GM21717 (cell line): ENCODE data around the gene UHRF2.
"Not testable (repeated sequence)": the region's sequence is repeated elsewhere in the genome, so short reads cannot be mapped to it uniquely, and the experiment has no call there.

Experiments used
- ATAC-seq: cut with Tn5 transposase; IDR thresholded peaks from one replicate; pipeline ENCODE4 v1.9.1; 2021; ENCODE audit warnings: mild to moderate bottlenecking, moderate library complexity; ENCODE audit not compliant: unreplicated experiment

The UHRF2 gene

DNA sequence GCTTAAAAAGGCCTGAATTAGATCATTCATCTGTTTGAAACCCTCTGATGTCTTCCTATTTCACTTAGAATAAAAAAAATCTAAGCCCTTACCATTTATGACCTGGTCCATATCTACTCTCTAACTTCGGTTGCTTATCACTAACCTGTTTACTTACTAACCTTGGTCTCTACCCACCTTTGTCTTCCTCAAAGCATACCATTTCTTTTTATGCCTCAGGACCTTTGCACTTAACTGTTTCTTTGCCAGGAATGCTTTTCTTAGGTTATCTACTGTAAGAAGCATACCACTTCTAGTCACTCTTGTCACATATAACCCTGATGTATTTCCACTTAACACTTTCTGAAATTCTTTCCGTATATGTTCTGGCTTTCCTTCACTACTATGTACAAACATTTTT is 67.0 kb downstream of the UHRF2 start:
- no peak for ATAC-seq

DNA sequence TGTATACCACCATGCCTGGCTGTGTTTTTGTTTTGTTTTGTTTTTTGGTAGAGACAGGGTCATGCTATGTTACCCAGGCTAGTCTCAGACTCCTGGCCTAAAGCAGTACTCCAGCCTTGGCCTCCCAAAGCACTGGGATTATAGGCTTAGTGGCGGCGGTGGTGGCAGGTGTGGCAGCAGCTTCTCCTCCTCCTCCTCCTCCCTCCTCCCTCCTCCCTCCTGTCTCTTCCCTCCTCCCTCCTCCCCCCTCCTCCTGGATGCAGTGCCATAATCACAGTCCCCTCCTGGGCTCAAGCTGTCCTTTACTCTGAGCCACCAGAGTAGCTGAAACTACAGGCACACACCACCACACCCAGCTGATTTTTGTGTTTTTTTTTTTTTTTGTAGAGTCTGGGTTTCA is 71.2 kb downstream of the UHRF2 start:
- ATAC-seq, result no peak

DNA sequence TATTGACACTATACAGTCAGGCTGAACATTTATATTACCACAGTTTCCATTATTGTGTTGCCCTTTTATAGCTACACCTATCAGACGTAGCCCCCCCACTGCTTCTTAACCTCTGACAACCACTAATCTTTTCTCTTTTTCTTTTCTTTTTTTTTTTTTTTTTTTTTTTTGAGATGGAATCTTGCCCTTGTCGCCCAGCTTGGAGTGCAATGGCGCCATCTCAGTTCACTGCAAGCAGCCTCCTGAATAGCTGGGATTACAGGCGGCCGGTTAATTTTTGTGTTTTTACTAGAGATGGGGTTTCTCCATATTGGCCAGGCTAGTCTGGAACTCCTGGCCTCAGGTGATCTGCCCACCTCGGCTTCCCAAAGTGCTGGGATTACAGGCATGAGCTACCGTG is 75.4 kb downstream of the UHRF2 start:
- no peak for ATAC-seq

DNA sequence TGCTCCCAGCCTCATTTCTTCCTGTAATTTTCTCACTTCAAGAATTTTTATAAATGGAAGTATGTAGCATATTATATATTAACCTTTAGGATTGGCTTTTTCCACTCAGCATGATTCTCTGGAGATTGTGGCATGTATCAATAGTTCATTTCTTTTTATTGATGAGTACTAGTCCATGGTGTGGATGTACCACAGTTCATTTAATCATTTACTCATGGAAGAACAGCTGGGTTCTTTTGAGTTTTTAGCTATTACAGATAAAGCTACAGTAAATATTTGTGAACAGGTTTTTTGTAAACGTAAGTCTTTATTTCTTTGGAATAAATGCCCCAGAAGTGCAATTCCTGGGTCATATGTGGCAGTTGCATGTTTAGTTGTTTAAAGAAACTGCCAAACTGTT is 76.1 kb downstream of the UHRF2 start:
- ATAC-seq, result no peak

DNA sequence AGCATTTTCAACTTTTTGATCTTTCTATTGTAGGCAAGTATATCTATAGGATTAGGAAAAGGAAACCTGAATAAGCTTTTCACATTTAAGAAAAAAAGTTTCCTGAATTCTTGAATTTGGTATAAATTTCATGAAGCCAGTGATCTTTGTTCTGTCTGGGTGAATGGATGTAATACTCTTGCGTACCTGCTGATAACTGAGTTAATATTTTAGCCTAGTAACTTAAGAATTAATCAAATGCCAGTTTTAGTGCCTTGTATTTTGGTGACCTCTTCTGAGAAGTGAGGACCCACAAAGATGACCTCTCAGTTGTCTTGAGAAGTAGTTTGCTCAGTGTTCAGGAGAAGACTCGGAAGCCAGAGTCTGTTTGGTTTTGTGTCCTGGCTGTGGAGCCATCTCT is 77.9 kb downstream of the UHRF2 start:
- no peak for ATAC-seq

DNA sequence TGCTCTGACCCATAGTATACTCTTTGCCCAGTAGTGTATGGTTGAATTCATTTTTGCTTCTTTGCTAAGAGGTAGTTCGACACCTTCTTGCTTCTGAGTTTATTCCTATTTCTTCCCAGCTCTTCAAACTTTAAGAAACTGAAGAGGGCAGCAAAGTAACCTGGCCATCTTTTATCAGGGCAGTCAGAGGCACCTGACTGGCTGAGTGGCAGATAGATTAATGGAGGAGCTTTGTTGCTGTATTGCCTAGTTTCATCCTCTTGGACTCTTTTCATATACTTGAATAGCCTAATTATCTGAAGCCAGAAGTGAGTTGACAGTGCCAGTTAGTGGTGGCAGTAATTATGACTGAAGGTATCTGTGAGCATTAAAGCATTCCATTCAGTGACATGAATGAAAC is 82.5 kb downstream of the UHRF2 start:
- no peak for ATAC-seq

DNA sequence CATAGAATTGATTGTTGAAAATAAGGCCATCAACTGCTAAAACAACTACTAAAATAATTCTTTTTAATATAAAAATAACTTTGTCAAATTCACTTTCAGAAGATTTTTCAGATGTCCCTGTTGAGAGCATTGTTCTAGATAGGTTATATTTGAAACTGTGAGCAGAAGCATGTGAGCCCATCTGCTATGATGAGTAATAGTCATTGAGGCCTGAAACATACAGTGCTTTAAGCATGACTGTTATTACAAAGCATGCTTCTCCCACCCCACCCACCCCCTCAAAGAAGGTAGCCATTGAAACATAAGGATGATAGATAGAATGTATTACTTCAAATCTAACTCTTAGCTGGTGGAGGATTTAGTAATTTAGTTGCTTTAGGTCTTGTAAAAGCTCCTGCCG is 86.0 kb downstream of the UHRF2 start:
- ATAC-seq, result no peak

DNA sequence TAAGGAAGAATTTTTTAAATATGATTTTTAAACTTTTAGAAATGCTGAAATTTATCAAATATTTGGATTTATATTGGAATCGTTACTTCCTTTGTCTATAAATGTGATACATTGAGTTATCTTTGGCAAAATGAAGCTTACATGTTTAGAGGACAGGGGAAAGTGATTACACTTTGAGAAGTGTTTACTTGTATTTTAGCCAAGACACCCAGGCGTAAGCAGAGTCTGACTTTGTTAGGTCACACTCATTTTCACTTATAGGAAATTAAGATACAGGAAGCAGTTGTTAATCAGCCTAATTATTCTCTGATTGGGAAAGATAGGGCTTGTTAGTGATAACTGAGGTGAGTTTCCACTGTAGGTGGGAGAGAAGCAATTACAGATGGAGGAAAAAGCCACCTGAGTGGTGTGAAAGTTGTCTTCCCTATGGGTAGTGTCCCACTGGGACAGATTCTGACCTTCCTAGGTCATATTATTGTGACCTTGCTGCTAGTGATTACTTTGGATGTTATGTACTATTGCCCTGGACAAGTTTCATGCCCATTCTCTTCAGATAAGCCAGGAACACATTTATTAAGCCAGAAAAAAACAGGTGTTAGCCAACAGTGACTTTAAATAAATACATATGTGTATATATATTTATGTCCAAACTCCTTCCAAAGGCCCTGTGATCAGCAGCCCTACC is 88.7 kb downstream of the UHRF2 start:
- no peak for ATAC-seq

DNA sequence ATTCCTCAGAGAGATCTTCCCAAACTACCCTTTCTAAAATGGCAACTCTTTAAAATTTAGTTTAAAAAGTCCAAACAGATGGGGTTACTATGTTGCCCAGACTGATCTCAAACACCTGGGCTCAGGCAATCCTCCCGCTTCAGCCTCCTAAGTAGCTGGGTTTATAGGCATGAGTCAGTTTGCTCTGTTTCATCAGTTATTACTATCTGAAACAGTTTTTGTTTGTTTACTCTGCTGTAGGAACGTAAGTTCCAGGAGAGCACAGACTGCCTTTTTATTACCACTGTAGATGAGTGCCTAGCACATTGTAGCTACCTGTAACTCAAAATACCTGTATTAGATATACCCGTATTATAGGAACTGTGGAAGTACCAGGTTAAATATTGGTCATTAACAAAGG is 89.4 kb downstream of the UHRF2 start:
- no peak for ATAC-seq

DNA sequence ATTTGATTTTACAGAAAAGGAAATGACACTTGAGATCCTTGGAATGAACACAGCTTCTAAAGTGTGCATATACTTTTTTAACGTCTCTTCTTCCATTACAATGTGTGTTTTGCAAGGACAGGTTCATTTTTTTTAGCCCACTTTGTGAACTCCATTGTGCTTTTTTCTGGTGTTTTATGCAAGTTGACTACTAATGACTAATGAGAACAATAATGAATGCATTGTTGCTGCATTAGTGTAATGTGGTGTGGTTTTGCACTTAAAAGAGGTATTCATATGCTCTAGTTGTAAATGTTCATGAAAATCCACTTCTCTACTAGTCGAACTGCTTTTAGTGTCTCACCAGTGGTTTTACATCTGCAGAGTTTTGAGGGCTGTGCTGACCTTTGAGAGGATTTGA is 93.6 kb downstream of the UHRF2 start:
- ATAC-seq, result no peak

DNA sequence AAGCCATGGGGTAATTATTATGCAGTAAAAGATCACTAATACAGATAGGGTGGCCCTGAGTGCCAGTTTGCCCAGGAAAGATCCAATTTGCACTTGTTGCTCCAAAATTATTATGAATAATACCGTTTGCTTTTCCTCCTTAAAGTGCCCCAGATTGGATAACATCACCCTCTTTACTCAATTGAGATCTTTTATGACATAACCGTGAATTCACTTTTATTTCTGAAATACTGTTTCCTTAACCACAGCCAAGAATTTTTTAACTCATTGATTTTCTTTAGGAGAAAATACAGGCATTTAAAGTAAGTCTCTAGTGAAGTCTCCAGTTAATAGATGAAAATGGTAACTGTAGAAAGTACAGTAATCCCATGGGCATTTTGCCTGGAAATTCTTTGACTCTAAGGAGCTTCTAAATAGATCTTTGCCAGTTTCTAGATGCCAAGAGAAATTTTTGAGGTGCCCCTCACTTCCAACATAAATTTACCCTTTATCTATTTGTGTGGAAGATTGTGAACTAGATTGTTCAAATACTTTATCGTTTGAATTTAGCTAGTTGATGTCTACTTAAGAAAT is 99.2 kb downstream of the UHRF2 start:
- ATAC-seq, result no peak

DNA sequence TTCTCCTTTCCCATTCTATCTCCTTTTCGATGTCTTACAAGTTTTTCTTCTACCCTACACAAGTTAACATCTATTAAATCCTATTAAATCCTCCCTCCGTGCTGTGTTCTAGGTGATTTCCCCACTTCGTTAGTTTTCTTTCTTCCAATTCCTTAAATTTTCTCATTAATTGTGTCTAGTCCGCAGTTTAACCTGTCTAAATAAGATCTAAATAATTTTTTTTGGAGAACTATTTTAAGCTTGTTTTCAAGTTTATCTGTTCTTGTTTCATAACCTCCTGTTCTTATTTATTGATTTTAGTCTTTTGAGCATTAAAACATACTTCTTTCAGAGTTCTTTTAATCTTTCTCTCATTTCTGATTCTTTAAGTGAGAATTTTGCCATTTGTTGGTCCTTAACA is 109.3 kb downstream of the UHRF2 start:
- ATAC-seq, result no peak

DNA sequence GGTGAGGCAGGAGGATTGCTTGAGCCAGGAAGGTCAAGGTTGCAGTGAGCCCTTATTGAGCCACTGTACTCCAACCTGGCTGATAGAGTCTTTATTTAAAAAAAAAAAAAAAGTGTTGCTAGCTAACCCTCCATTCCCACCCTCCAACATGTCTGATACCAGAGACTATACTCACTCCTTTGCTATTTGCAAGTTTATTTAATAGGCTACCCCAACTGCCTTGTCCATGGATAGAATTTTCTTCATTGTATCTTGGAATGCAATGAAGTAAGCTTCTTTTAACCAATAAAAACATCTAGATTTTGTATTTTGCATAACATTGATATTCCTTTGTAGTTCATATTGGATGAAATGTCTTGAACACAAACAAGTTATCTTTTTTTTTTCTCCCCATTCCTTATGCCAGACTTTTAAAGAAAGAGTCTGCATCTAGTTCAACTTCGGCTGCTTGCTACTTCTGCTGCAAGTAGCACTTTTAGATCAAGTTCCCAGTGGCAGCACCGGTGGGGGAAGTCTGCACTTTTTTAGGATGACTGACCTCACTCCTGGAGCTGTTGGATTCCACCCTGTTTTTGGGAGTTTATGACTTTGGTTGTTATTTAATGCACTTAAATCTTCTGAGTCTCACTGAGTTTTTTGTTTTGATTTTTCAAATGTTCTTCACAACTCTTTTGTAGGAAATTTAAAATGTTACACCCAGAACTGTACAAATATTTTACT is 112.5 kb downstream of the UHRF2 start:
- no peak for ATAC-seq

DNA sequence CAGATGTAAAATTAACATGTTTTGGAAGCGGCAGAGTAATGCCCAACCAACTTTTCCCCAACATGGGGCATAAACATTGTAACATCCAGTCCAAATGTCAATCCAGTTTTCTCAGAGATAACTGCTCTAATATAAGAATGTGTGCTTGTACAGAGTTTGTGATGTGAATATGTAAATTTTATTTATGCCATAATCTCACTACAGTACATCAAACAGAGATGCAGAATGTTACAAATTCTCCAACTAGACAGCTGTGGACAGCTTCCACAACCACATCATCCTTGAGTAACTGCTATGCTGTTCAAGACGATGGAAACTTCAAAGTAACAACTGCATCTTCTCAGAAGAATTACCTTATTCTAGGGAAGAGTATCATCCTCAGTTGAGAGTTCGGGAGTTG is 122.6 kb downstream of the UHRF2 start:
- ATAC-seq, result no peak

DNA sequence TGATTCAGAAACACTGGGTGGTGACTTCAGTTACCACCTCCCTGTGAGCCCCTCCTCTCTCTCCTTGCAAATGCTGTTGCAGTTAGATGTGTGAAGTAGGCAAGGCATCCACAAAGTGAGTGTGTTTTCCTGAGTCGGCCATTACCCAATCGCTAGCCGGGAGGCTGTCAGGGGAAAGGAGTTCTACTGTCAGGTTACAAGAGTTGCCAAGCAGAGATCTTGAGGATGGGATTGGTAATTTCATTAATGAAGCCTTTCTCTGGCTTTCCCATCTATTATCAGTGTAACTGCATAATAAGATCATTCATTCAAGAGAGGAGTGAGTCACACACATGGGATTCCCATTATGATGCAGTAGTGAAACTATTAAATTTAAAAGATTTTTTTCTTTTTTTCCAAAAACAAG is 125.7 kb downstream of the UHRF2 start:
- ATAC-seq, result no peak

DNA sequence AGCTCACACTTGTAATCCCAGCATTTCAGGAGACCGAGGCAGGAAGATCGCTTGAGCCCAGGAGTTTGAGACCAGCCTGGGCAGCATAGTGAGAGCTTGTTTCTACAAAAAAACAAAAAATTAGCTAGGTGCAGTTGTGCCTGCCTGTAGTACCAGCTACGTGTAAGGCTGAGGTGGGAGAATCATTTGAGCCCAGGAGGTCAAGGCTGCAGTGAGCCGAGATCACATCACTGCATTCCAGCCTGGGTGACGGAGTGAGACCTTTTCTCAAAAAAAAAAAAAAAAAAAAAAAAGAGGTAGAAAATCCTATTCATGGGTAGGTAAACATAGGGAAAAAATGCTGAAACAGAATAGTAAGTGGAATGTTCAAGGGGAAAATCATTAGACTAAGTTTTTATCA is 129.6 kb downstream of the UHRF2 start:
- ATAC-seq, result not testable (repeated sequence)

DNA sequence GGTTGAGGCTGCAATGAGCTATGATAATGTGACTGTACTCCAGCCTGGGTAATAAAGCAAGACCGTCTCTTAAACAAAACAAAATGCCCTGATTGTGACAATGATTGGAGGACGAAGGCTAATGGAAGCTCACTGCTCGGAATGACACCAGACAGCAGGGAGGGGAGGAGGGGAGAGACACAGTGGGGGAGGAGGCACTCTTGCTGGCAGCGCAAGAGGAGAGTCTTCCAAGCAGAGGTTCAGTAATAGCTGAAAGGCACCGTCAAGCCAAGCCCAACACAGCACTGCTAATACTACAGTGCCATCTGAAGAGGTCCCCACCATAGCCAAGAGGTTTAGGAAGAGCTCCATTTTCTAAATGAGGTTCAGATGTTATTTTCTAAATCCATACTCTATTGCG is 130.2 kb downstream of the UHRF2 start:
- no peak for ATAC-seq

DNA sequence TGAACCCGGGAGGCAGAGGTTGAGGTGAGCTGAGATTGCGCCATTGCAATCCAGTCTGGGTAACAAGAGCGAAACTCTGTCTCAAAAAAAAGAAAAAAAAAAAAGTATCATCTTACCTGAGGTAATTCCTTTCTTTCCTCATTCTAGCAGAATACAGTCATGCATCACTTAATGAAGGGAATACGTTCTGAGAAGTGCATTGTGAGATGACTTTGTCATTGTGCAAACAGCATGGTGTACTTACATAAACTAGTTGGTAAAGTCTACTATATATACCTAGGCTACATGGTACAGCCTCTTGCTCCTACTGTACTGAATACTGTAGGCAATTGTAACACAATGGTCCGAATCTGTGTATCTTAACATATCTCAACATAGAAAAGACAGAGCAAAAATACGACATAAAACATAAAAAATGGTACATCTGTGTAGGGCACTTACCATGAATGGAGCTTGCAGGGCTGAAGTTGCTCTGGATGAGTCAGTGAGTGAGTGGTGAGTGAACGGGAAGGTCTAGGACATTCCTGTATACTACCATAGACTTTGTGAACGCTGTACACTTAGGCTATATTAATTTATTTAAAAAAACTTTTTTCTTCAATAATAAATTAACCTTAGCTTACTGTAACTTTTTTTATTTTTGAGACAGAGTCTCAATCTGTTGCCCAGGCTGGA is 132.2 kb downstream of the UHRF2 start:
- ATAC-seq, result no peak

DNA sequence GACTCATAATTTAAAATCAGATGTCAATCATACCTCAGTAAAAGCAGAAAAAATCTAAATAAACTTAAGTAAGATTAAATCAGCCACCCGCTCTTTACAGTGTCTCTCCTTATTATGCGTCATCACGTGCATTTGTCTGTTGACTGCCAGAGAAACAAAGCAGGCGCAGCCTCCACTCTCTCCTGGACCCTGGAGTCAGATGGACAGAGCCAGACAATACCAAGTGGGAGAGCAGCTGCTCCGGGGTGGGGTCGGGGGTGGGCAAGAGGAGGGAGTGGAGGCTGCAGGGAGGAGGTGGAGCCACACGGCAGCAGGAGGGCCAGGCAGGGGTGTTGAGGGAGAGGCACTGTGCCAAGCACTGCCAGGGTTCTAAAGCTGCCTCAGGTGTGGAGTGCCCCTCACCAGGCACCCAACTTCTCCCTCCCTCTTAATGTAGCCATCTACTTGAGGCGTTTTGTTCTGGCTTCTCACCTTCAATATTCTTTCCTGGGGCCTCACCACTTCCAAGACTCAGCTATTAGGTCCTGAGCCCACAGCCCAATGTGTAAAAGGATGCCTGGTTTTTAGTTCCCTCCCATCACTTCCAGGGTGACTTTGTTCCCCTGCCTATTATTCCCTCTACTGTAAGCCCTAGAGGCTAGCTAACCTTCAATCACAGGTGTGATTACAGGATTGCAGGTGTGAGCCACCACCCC is 136.3 kb downstream of the UHRF2 start:
- ATAC-seq, result no peak

DNA sequence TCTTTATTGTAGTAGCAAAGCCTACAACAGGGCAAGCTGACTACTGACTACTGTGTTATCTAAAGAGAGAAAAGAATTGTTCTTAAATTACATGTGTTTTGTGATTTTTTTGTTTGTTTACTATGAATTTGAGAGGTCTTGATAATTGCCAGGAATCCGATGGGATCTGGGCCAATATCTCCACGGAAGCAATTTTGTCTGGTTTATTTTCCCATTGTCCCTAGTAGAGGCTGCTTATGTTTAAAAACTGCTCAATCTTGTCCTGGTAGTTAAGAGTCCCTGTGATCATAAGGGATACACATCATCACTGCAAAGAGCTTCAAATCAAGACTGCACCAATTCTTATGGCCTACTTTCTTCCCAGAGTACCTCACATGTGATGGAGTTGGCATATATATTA is 138.1 kb downstream of the UHRF2 start:
- ATAC-seq, result no peak

DNA sequence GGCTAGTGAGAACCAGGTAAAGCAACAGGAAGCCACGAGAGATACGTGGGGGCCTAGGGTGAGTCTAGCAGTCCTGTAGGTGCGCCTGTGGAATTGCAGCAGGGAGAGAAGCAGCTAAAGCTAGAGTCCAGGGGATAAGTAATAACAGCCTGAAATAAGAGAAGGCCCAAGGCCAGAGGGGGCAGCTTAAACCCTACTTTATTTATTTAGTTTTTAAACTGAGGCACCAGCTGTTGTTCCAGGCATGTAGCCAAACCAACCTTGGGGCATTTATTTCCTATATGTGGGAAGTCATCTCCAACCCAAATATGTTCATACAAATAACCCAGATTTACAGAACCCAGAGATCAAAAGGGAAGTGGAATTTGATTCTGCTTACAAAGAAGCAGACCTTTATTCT is 139.0 kb downstream of the UHRF2 start:
- ATAC-seq, result no peak
